ENCODE results near the gene ZACN. TPM values are rescaled to one million over a fixed set of nuclear protein-coding genes. Genes with fewer than 3 reads are reported as not detected.

The ZACN gene
- total and polyA plus RNA-seq, 12 donors: 0.06 to 3.3 (median 0.19) TPM; not detected in 7

GRCh38 chr17:76081295-76082210 is 2.6 kb downstream of the ZACN start:
- TF ChIP-seq CTCF (IDR thresholded peaks at IDR 0.05): no peak
- TF ChIP-seq POLR2A (IDR thresholded peaks at IDR 0.05): no peak
- Histone ChIP-seq H3K9me3 (replicated peaks in 1 of 3) (no peaks in the 10 kb centered on the region), H3K27me3 (peaks cover 31% of the 10 kb centered on the region), H3K36me3 (replicated peaks in 1 of 2) (peaks cover 0 to 35% of the 10 kb centered on the region in 2 donors), H3K27ac (no peak overlapping the region), H3K4me3 (no peak overlapping the region), H3K4me1 (replicated peaks in 1 of 2) (no peaks in the 10 kb centered on the region)
- no peak for DNase-seq
- intact Hi-C loops (cut with DNase I): no loop called here
- 66 to 77% (median 70%) methylated on average over 11 to 27 of the region's 27 CpGs for WGBS, 4 donors

- Histone ChIP-seq H3K27me3 (peaks cover 20% of the 10 kb centered on the region), H3K4me1 (replicated peaks in 1 of 2) (no peaks in the 10 kb centered on the region), H3K36me3 (replicated peaks in 1 of 2) (peaks cover 0 to 46% of the 10 kb centered on the region in 2 donors), H3K27ac (no peak overlapping the region), H3K9me3 (replicated peaks in 1 of 3) (no peaks in the 10 kb centered on the region), H3K4me3 (no peak overlapping the region)
- 83 to 100% (median 84%) methylated on average over 2 to 20 of the region's 20 CpGs for WGBS, 4 donors
- TF ChIP-seq CTCF (IDR thresholded peaks at IDR 0.05) (no peak), POLR2A (IDR thresholded peaks at IDR 0.05) (no peak)
- DNase-seq: no peak
- intact Hi-C loops (cut with DNase I): no loop called here
Observed at GRCh38 chr17:76082326-76083251, 3.6 kb downstream of the ZACN start.

GRCh38 chr17:76083536-76084182 is 4.7 kb downstream of the ZACN start:
- H3K4me3 ChIP-seq: no peak overlapping the region
- H3K4me1 ChIP-seq (replicated peaks in 1 of 2): no peaks in the 10 kb centered on the region
- intact Hi-C loops (cut with DNase I): no loop called here
- H3K27me3 ChIP-seq: peaks cover 11% of the 10 kb centered on the region
- no peak for DNase-seq
- 85 to 92% (median 90%) methylated on average over 5 to 15 of the region's 15 CpGs for WGBS, 4 donors
- H3K27ac ChIP-seq: no peak overlapping the region
- no peaks in the 10 kb centered on the region for H3K9me3 ChIP-seq (replicated peaks in 1 of 3)
- no peak for TF ChIP-seq POLR2A (IDR thresholded peaks at IDR 0.05)
- TF ChIP-seq CTCF (IDR thresholded peaks at IDR 0.05): no peak
- peaks cover 0 to 57% of the 10 kb centered on the region in 2 donors for H3K36me3 ChIP-seq (replicated peaks in 1 of 2)
